GM12891 (cell line): ENCODE measurements around the gene TENM4.

ENCODE experiments used
- POLR2A ChIP-seq: IDR thresholded peaks from 2 replicates; pipeline ENCODE4 v1.6.1; 2011; ENCODE audit warnings: low read depth, low read length, control low read depth
- POLR2AphosphoS5 ChIP-seq: IDR thresholded peaks from 2 replicates; pipeline ENCODE4 v1.6.1; 2011; ENCODE audit warnings: low read depth, low read length, control low read depth
- POU2F2 ChIP-seq: IDR thresholded peaks from 2 replicates; pipeline ENCODE4 v1.6.1; 2011; ENCODE audit warnings: low read depth, mild to moderate bottlenecking, control low read depth, low read length, moderate library complexity
- SPI1 ChIP-seq: IDR thresholded peaks from 2 replicates; pipeline ENCODE4 v1.6.1; 2011; ENCODE audit warnings: low read depth, low read length, control low read depth
- TAF1 ChIP-seq: IDR thresholded peaks from 2 replicates; pipeline ENCODE4 v1.6.1; 2011; ENCODE audit warnings: low read depth, low read length, control low read depth

DNA sequence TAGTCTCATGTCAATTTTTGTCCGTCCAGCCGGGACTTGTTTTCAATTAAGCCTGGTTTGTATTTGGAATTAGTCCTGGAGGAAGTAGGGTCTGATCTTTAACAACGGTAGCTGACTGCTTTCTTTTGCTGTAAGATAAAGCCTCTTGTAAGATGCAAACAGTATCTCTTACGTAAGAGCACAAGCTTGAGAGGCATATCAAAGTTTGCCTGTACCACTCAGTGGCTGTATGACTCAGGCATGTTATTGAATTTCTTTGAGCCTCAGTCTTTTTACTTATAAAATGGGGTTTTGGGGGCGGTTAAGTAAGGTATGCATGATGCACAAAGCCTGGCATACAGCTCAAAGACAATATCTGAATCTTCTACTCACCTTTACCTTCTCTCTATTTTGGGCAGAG lies 667.8 kb downstream of the TENM4 start:
- TF ChIP-seq POLR2AphosphoS5 (no peak), POLR2A (no peak), TAF1 (no peak), POU2F2 (no peak), SPI1 (no peak)
